Renal cortex interstitium (tissue), 11 donors: Measurements from ENCODE around the gene USPL1. TPM values are rescaled to one million over a fixed set of nuclear protein-coding genes. Genes with fewer than 3 reads are reported as not detected.
"Not testable (repeated sequence)": the region's sequence is repeated elsewhere in the genome, so short reads cannot be mapped to it uniquely, and the experiment has no call there.

Experiments
- DNase-seq, 11 donors: peaks; one replicate each; pipeline ENCODE4 v3.0.0-alpha.2; 2013; ENCODE audit warnings: low read depth in 9 of 11, low spot score in 4 of 11; ENCODE audit errors: extremely low read depth in 1 of 11
- polyA plus RNA-seq, 3 donors: library from polyadenylated mRNA; unstranded; fragments of 120-200 nt; gene quantifications; one replicate each; pipeline ENCODE4 v1.2.1, GENCODE V29; 2013; ENCODE audit not compliant: insufficient read length in 3 of 3

Gene USPL1
- polyA plus RNA-seq, 3 donors, result 21.5 to 27.6 (median 27.0) TPM

DNA sequence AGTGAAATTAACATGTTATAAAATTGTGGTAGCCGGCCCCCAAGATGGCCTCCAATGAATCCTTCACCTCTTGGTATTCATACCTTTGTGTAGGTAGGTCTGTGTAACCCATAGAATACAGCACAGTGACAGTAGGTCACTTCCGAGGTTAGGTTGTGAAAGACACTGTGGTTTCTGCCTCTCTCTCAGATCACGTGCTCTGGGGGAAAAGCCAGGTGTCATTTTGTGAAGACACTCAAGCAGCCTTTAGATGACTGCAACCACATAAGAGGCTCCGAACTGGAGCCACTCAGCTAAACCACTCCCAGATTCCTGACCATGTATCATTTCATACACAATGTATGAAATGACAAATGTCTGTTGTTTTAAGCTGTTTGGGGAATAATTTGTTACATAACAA lies 9.8 kb upstream of the USPL1 start:
- DNase-seq, result no peak

DNA sequence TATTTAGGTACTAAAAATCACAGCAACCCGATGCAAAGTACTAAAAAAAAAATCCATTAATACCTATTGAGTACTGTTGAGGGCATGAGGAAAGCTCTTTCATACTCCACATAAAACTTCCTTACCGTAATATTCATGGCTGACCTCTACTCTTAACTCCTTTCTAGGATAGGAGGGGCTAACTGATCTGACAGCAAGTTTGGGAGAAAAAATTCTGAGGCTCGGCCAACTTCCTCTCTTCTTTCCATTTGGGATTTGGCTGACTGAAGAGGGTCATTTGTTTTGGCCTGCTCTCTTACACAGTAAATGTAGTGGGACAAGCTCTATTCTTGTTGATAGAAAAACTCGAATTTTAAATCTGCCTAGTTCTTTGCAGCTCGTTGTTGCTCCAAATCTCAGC lies 9.4 kb upstream of the USPL1 start:
- DNase-seq, result peak in 7 of 11 donors; percentile 22 to 48 (median 38)

DNA sequence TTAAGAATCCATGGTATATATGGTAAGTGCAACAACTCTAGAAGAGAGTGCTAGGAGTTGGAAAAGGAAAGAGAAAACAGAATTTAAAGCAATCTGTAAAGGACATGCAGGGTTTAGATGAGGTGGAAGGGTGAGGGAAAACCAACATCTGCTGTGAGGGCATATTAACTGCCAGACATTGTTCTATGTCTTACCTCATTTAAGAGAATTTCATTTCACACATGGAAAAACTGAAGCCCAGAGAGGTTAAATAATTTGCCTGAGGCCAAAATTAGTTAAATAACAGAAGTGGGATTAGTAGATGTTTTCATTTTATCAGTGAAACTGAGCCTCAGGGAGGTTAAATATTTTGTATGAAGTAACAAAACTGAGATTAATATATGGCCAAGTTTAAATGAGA lies 7.4 kb upstream of the USPL1 start:
- no peak for DNase-seq

DNA sequence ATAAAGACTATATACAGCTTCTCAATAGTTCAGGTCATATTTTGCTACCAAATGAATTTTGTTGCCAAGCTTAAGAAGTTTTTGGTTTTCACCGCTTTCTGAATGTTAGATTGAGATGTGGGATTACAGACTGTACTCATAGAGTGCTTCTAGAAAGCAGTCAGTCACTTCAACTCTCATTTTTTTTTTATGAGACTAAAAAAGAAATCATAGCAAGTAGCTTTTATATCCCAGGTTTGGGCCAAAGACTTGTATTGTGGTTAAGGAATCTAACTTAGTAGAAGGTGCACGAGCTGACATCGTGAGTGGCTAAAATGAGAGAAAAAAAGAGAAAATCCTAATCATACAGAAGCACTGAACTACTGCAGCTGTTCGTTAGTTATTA lies 2.2 kb upstream of the USPL1 start:
- peak in 1 of 11 donors; percentile 35 for DNase-seq

DNA sequence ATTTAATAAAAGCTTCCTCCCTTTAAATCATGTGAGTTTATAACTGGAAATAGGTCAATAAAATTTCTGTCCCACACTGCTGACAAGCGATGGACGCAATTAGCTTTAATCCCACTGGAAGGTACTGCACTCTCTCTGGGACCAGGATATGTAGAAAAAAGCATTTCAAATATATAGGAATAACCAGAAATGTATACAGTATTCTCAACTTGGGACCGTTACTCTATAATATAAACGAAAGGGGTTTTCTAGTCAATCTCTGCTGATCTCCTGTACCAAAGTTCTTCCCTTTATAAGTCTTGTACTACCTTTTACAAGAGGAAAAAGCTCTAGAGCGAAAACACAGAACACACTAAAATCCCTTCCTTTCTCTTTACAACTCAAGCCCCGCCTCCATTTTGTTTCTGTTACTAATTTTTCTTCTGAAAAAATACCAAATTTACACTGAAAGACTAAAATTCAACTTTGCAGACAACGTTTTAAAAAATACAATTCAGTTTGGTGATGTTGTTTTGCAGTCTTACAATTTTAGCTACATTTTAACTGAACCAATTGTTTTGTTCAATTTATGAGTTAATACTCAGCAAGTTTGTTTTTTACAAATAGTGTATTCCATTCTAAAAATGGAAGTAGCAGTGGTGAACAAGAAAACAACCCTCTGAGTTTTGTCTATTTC lies 1.7 kb upstream of the USPL1 start:
- peak in 8 of 11 donors; percentile 19 to 68 (median 48) for DNase-seq

DNA sequence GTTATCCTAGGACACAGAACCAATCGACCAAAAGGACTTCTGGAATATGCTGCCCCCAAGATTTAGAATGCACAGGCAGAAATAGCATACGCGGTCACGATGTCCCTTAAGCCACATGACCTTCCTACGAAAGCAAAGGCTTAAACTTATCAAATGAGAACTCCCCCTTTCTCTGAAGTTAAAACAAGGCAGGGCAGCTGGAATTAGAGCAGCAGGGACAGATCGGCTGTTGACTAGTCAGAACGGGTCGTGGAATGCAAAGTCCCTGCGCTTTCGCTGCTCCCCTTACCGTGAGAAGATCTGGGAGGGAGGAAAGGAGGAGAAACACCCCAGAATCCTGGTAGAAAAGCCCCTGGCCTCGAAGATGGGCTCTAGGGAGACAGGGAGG lies 799 bp upstream of the USPL1 start:
- peak; percentile 70 to 94 (median 86) for DNase-seq

DNA sequence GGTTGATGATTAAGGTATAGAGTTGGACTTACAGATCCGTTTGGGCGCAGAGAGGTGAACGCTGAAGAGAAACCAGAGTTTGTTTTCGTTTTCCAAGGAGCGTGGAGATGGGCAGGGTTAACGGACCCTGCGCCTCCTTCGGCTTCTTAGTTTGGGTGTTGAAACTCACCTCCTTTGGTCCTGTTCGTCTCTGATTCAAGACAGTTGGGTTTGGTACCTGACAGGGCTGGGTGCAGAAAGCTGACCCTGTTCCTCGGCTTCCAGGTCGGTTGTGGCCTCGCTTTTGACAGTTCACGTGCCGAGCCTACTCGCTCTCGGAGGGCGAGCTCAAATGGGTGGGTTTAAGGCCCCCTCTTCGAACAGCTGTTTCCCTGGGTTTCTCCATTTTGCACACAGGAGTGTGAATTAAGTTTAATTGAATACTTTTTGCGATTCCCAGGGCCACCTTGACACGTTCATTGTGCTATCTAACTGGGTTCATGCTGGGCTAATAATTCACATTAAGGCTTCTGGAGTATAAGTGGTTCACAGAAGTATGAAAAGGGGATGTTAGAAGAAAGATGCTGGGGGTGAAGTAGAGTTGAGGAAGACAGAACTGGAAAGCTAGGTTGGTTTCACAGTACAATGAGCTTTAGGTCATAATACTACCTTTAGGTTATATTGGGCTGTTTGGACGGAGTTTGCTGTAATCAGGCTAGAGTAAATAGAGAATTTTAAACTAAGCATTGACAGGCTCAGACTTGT lies 638 bp downstream of the USPL1 start:
- DNase-seq, result peak in 1 of 11 donors; percentile 9

DNA sequence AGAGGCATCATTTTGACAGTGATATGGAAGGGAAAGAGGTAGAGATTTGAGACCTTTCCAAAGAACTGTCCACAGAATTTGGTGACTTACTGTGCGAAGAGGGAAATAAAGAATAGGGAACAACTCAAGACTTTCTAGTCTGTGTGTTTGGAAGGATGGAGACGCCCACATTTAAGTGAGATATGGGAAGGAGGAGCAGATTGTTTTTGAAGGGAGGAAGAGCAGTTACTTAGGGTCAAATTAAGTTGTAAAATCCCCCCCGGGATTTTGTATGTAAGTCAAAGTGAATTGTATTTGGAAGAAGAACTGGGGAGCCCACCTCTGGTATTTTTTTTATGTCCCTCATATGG lies 1.2 kb downstream of the USPL1 start:
- no peak for DNase-seq

DNA sequence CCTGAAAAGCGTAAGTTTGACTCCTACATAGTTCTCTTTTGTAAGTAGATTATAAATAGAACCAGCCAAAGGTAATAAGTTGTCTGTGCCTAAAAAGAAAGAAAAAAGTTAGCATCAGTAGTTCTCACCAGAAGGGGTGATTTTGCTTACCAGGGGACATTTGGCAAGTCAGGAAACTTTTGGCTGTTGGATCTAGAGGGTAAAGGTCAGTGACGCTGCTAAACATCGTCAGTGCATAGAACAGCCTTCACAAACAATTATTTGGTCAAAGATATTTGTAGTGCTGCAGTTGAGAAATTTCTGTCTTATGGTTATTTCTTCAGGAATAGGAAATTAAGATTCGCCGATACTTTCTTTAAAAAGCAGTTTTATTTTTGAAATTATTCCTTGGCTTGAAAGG lies 2.0 kb downstream of the USPL1 start:
- no peak for DNase-seq

DNA sequence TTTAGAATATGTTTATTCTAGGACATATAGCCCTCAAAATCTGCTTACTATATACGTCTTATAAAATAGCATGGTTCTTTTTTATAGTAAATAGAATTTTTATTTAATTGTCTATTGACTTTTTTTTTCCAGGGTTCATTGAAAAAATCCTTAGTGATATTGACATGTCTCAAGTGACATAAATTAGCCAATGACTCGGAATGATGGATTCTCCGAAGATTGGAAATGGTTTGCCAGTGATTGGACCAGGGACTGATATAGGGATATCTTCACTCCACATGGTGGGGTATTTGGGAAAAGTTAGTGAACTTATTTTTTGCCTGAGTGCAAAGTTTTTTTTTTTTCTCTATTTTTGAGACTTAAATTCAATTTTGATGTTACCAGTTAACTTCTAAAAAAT lies 3.2 kb downstream of the USPL1 start:
- DNase-seq, result no peak

DNA sequence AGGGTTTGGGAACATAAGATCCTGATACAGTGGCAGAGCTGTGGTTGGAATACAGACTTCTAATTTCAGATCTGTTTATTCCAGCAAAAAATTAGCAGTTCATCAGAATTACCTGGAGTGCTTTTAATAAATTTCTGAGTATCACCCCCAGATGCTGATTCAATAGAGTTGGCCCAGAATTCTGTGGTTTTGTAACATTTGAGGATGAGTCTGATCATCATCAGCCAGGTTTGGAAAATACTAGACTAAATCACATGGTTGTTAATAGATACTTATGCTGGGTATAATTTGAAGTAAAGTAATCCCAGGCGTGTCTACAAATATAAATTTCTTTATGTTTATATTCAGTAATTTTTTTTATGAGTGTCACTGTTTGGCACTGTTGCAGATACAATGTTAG lies 4.8 kb downstream of the USPL1 start:
- no peak for DNase-seq

DNA sequence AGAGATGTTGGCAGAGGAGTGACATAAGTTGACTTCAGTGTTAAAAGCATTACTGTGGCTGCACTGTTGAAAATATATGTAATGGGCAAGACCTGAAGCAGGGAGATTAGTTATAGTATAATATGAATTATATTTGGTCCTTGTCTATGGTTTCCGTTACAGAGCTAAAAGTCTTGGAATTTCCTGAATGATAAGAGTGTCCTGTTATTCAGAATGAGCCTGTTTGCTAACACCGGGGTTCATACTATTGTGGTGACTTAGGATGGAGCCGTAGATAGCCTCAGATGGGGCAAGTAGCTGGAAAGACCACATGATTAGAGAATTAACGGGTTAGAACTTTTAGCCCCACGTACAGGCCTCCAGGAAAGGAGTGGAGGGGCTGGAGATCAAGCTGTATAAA lies 5.7 kb downstream of the USPL1 start:
- no peak for DNase-seq

DNA sequence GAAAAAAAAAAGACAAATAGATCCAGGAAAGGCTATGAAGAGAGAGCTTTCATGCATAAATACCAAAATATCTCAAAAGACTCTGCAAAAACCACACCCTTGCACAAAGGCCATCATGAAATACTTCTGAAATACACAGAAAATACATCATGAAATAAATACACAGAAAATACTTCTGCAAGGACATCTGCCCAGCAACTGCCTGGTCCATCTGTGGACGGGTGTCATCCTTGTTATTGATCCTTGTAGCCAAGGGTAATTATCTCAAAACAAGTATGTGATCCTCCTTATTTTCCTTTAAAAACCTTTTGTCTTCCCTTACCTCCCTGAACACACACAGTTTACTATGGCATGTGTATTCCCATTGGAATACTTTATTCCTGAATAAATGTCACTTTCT lies 6.9 kb downstream of the USPL1 start:
- DNase-seq, result no peak

DNA sequence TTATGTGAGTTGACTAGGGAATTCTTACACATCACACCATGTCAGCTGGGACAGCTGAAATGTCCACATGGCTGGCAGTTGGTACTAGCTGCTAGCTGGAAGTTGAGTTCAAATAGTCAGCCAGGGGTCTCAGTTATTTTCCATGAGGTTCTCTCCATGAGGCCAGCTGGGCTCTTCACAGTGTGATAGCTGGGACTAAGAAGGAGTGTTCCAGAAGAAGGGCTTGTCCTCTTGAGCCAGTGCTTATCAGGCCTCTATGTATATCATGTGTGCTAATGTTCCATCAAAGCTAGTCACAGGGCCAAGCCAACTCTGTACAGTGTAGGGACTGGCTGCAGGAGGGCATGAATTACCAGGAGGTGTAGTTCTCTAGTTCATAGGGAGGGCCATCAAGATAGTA lies 11.8 kb downstream of the USPL1 start:
- no peak for DNase-seq

DNA sequence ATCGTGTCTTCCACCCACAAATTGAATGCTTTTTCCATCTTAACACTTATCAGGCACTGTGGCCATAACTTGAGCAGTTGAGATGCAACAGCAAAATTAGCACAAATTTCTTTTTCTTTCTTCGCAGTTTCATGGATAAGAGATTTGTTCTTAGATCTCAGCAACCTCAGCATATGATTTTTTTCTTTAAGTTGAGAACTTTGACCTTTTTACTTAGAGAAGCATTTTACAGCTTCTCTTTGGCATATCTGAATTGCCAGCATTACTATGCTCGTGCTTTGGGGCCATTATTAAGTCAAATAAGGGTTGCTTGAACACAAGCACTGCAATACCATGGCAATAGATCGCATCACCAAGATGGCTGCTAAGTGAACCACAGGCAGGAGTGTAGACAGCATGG lies 16.1 kb downstream of the USPL1 start:
- no peak for DNase-seq

DNA sequence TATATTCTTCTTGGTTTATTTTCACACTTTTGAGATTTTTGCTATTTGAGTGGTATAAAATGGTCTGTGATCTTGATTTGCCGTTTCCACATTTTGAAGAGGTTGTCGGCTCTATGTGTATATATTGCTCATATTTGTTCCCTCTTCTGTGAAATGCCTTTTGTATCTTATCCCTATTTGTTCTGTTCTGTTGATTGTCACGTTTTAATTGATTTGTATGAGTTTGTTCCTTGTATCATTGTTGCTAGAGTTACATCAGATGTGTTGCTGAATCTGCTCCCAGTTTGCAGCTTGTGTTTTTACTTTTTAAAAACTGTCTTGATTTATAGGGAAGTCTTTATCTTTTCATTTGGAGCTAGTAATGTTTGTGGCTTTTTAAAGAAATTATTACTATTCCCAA lies 17.1 kb downstream of the USPL1 start:
- DNase-seq, result no peak

DNA sequence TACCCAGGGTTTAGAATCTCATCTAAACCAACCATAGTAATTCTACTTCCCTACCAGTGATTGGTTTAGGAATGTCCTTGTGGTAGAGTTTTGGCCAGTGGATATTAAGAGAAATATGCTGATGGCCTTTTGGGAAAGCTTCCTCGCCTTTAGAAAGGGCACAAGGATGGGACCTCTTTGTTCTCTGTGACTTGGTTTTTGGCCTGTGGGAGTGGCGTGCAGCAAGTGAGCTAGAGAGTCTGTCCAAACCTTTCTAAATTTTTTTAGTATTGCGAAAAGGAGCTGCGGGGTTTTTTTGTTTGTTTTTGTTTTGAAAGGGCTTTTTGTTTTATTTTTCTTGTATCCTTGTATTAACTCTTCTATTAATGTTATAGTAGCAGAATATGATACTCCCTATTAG lies 20.6 kb downstream of the USPL1 start:
- no peak for DNase-seq

DNA sequence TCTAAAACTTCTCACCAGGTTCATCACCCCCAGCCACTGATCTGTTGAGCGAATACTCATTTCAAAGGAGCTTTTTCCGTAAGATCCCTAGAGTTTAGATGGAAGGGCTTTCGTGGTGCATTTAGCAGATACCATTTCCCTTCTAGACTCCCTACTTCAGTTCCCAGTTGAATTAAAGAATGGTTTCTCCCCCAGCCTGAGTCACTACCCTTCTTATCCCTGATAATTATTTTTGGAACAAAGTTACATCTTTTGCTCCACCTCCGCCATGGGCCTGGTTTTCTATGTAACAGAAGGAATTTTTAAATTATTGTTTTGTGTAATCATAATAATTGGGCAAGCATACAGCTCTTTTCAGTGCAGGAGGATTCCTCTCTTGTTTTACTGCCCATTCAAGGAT lies 22.0 kb downstream of the USPL1 start:
- no peak for DNase-seq

DNA sequence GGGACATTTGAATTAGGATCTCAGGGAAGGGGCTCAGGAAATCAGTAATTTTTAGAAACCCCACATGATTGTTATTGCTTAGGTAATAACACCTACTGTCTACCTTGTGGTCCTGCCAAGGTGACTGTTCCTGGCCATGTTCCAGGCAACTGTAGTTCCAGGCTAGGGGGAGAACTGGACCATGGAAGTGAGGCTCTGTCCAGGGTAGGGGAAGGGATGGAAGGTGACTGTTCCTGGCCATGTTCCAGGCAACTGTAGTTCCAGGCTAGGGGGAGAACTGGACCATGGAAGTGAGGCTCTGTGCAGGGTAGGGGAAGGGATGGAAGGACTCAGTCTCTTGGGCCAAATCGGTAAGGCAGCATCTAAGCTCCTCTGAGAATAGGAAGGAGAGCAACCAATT lies 23.5 kb downstream of the USPL1 start:
- not testable (repeated sequence) for DNase-seq

DNA sequence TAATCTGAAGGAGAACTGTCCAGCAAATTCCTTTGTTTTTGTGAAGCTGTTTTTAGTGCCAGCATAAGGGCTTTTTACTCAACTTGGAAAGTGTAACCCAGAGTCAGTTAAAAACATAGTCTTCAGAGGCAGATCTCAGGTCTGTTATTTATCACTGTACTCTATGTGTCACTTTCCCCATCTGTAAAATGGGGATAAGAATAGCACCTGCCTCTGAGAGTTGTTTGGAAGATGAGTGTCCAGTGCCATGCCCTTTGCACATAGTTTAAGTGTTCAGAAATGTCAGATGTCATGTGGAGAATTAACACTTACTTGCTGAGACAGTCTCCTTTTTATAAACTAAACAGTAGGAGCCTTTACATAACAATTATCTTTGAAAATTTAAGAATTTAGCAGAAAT lies 27.9 kb downstream of the USPL1 start:
- DNase-seq, result no peak

DNA sequence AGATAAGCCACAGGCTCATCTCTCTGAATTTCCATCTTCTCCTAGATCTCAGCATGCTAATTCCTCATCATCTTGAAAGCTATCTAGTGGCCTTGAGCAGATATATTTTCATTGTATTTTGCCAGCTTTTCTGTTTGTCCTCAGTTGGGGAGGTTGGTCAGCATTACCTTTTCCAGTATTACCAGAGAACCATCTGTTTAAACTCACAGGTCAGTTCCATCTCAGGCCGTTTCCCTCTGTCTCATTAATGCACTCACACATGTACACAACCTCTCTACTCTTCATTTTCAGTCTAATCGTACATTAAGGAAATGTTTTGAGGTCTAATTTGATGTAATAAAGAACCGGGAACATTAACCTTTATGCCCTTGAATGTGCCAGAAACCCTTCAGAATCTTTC lies 29.7 kb downstream of the USPL1 start:
- DNase-seq, result no peak
